HL-60 (cell line): ENCODE data around the gene DPP6.

Experiments
- DNase-seq, 2 experiments: peaks; one replicate each; pipeline ENCODE4 v3.0.0-alpha.2; 2010 to 2020; ENCODE audit warnings: low read depth in 1 of 2, low spot score in 1 of 2
- H3K27ac ChIP-seq: fragments of 250-450 bp; sonication (Bioruptor Pico); replicated peaks from 2 replicates; pipeline ENCODE4 v1.5.1; 2020; ENCODE audit warnings: mild to moderate bottlenecking, moderate library complexity
- H3K27me3 ChIP-seq: fragments of 250-450 bp; sonication (Bioruptor Pico); 2 replicates; pipeline ENCODE4 v1.5.1; 2021; ENCODE audit warnings: mild to moderate bottlenecking, moderate library complexity; ENCODE audit not compliant: insufficient read depth, poor library complexity, severe bottlenecking
- H3K4me3 ChIP-seq: replicated peaks from 2 replicates; pipeline ENCODE4 v1.5.1; 2011; ENCODE audit warnings: mild to moderate bottlenecking, control low read depth, low read length; ENCODE audit not compliant: insufficient read depth
- CTCF ChIP-seq: IDR thresholded peaks from one replicate; pipeline ENCODE4 v1.5.1; 2011; ENCODE audit warnings: low read length, control low read depth, inconsistent platforms; ENCODE audit not compliant: insufficient read depth
- GABPA ChIP-seq: IDR thresholded peaks from 2 replicates; pipeline ENCODE4 v1.6.1; 2012; ENCODE audit warnings: low read depth
- POLR2AphosphoS5 ChIP-seq: IDR thresholded peaks from 2 replicates; pipeline ENCODE4 v1.6.1; 2012; ENCODE audit warnings: low read depth
- REST ChIP-seq: IDR thresholded peaks from 2 replicates; pipeline ENCODE4 v1.6.1; 2012; ENCODE audit warnings: low read depth; ENCODE audit not compliant: insufficient replicate concordance
- SPI1 ChIP-seq: IDR thresholded peaks from 2 replicates; pipeline ENCODE4 v1.6.1; 2012; ENCODE audit warnings: low read depth, mild to moderate bottlenecking, borderline replicate concordance

DPP6 gene

DNA sequence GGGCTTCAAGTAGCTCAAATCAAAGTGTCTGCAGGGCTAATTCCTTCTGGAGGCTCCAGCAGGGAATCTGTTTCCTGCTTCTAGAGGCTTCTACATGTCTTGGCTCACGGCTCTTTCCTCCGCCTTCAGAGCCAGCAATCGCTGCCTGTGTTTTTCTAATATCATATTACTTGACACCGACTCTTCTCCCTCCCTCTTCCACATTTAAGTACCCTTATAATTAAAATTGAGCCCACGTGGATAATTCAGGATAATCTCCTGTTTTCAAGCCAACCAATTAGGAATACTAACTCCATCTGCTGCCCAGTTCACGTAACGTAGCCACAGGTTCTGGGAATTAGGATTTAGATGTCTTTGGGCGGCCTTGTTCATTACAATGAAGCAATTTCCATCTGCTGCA, 372.2 kb downstream of the DPP6 start:
- Histone ChIP-seq H3K27me3 (no peaks in the 10 kb centered on the region), H3K4me3 (no peak overlapping the region), H3K27ac (no peak overlapping the region)
- DNase-seq, result no peak
- no peak for TF ChIP-seq POLR2AphosphoS5
- TF ChIP-seq GABPA, result no peak
- TF ChIP-seq REST, result no peak
- TF ChIP-seq CTCF, result no peak
- no peak for TF ChIP-seq SPI1

GRCh38 chr7:154425271-154425670, 373.1 kb downstream of the DPP6 start:
- TF ChIP-seq REST (no peak), GABPA (no peak), SPI1 (no peak), POLR2AphosphoS5 (no peak), CTCF (no peak)
- DNase-seq, result no peak
- H3K27ac ChIP-seq, result no peak overlapping the region

GRCh38 chr7:154426778-154427177, 374.6 kb downstream of the DPP6 start:
- Histone ChIP-seq H3K27ac (no peak overlapping the region), H3K4me3 (no peak overlapping the region), H3K27me3 (no peaks in the 10 kb centered on the region)
- DNase-seq, result no peak
- TF ChIP-seq REST (no peak), SPI1 (no peak), GABPA (no peak), CTCF (no peak), POLR2AphosphoS5 (no peak)

More at GRCh38 chr7:154425271-154425670, 373.1 kb downstream of the DPP6 start:
- Histone ChIP-seq H3K4me3 (no peak overlapping the region), H3K27me3 (no peaks in the 10 kb centered on the region)
